RWPE2 (cell line): Measurements from ENCODE around the gene C19orf53.

Source experiments
- ATAC-seq: fragments of 200-7000 bp; cut with Tn5 transposase; 3 replicates; pipeline ENCODE4 v1.9.1; 2021; ENCODE audit warnings: low read depth
- DNase-seq: peaks from one replicate; pipeline ENCODE4 v3.0.0-alpha.2; 2020; ENCODE audit warnings: low spot score
- H3K27ac ChIP-seq: fragments of 450-650 bp; 2 replicates; pipeline ENCODE4 v1.5.1; 2017; ENCODE audit warnings: mild to moderate bottlenecking; ENCODE audit not compliant: poor library complexity, severe bottlenecking
- H3K27me3 ChIP-seq: fragments of 250-450 bp; sonication (Bioruptor Pico); 2 replicates; pipeline ENCODE4 v1.5.1; 2021; ENCODE audit warnings: mild to moderate bottlenecking, moderate library complexity; ENCODE audit not compliant: insufficient read depth, poor library complexity, severe bottlenecking
- H3K36me3 ChIP-seq: fragments of 250-450 bp; sonication (Bioruptor Pico); 2 replicates; pipeline ENCODE4 v1.5.1; 2020; ENCODE audit warnings: low read depth, mild to moderate bottlenecking, moderate library complexity
- H3K4me1 ChIP-seq: fragments of 250-450 bp; sonication (Bioruptor Pico); 2 replicates; pipeline ENCODE4 v1.5.1; 2021; ENCODE audit warnings: mild to moderate bottlenecking, moderate library complexity; ENCODE audit not compliant: insufficient read depth, poor library complexity, severe bottlenecking
- H3K4me3 ChIP-seq: fragments of 250-450 bp; sonication (Bioruptor Pico); 2 replicates; pipeline ENCODE4 v1.5.1; 2021; ENCODE audit warnings: mild to moderate bottlenecking, moderate library complexity; ENCODE audit not compliant: severe bottlenecking
- H3K9me3 ChIP-seq: fragments of 250-450 bp; sonication (Bioruptor Pico); 2 replicates; pipeline ENCODE4 v1.5.1; 2021; ENCODE audit warnings: mild to moderate bottlenecking, moderate library complexity; ENCODE audit not compliant: severe bottlenecking
- TF ChIP-seq, protein P1 (sequence below): fragments of 450-650 bp; IDR thresholded peaks from one replicate; pipeline ENCODE4 v1.5.1; 2017; ENCODE audit warnings: mild to moderate bottlenecking, moderate library complexity; ENCODE audit not compliant: poor library complexity, severe bottlenecking

Gene C19orf53

DNA sequence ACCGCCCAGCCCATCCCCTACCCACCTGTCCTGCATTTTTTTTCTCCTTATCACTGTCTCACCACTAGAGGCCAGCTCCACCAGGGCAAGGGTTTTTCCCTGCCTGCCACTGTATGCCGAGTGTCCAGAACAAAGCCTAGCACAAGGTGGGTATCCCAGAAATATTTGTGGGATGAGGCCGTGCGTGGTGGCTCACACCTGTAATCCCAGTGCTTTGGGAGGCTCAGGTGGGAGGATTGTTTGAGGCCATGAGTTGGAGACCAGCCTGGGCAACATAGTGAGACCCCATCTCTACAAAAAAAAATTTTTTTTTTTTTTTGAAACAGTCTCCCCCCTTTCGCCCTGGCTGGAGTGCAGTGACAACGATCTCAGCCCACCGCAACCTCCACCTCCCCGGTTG is 12.8 kb upstream of the C19orf53 start:
- peaks cover 49% of the 10 kb centered on the region for H3K36me3 ChIP-seq
- no peak for DNase-seq

DNA sequence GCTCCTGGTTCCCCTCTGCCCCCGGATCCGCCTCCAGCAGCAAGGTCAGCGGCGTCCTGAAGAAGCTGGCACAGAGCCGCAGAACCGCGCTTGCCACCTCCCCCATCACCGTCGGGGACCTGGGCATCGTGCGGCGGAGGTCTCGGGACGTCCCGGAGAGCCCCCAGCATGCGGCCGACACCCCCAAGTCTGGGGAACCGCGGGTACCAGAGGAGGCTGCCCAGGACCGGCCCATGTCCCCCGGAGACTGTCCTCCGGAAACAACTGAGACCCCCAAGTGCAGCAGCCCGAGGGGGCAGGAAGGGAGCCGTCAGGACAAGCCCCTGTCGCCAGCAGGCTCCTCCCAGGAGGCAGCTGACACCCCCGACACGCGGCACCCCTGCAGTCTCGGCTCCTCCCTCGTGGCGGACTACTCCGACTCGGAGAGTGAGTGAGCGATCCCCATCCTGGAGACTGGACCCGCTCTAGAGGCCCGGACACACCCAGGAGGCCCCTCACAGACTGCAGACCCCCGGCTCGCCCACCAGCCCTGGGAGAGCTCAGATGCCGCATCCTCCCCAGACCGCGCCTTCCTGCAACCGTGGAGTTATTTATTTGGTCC is 11.5 kb upstream of the C19orf53 start:
- ATAC-seq: no peak
- H3K4me3 ChIP-seq: no peak overlapping the region
- H3K9me3 ChIP-seq: no peaks in the 10 kb centered on the region
- TF ChIP-seq, protein P1, sequence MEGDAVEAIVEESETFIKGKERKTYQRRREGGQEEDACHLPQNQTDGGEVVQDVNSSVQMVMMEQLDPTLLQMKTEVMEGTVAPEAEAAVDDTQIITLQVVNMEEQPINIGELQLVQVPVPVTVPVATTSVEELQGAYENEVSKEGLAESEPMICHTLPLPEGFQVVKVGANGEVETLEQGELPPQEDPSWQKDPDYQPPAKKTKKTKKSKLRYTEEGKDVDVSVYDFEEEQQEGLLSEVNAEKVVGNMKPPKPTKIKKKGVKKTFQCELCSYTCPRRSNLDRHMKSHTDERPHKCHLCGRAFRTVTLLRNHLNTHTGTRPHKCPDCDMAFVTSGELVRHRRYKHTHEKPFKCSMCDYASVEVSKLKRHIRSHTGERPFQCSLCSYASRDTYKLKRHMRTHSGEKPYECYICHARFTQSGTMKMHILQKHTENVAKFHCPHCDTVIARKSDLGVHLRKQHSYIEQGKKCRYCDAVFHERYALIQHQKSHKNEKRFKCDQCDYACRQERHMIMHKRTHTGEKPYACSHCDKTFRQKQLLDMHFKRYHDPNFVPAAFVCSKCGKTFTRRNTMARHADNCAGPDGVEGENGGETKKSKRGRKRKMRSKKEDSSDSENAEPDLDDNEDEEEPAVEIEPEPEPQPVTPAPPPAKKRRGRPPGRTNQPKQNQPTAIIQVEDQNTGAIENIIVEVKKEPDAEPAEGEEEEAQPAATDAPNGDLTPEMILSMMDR: no peak
- H3K4me1 ChIP-seq: no peaks in the 10 kb centered on the region
- peaks cover 47% of the 10 kb centered on the region for H3K36me3 ChIP-seq
- DNase-seq: no peak
- no peaks in the 10 kb centered on the region for H3K27me3 ChIP-seq
- H3K27ac ChIP-seq: no peak overlapping the region

More for the DNA sequence above, 12.8 kb upstream of the C19orf53 start:
- TF ChIP-seq, protein P1: no peak
- no peaks in the 10 kb centered on the region for H3K27me3 ChIP-seq
- H3K9me3 ChIP-seq: no peaks in the 10 kb centered on the region
- no peak overlapping the region for H3K4me3 ChIP-seq
- H3K27ac ChIP-seq: no peak overlapping the region
- no peaks in the 10 kb centered on the region for H3K4me1 ChIP-seq
- ATAC-seq: no peak

DNA sequence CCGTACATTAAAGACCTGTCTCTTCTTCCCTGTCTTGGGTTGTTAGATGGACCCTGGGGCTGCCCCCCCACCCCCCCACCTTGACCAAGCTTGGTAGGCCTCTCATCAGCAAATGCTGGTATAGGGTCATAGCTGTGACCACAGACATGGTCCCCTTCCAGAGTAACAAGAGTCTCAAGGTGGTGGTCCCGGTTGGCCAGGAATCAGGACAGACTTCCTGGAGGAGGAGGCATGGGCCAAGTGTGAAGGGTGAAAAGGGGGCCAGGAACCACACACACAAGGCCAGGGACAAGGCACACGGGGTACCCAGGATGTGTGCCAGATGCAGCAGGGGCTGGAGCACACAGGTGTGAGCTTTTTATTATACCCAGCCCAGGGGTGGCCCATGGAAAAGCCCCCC is 11.0 kb upstream of the C19orf53 start:
- DNase-seq (no peak), ATAC-seq (no peak)
- Histone ChIP-seq H3K9me3 (no peaks in the 10 kb centered on the region), H3K36me3 (peaks cover 45% of the 10 kb centered on the region), H3K27ac (no peak overlapping the region), H3K27me3 (no peaks in the 10 kb centered on the region), H3K4me3 (no peak overlapping the region), H3K4me1 (no peaks in the 10 kb centered on the region)
- TF ChIP-seq, protein P1: no peak

DNA sequence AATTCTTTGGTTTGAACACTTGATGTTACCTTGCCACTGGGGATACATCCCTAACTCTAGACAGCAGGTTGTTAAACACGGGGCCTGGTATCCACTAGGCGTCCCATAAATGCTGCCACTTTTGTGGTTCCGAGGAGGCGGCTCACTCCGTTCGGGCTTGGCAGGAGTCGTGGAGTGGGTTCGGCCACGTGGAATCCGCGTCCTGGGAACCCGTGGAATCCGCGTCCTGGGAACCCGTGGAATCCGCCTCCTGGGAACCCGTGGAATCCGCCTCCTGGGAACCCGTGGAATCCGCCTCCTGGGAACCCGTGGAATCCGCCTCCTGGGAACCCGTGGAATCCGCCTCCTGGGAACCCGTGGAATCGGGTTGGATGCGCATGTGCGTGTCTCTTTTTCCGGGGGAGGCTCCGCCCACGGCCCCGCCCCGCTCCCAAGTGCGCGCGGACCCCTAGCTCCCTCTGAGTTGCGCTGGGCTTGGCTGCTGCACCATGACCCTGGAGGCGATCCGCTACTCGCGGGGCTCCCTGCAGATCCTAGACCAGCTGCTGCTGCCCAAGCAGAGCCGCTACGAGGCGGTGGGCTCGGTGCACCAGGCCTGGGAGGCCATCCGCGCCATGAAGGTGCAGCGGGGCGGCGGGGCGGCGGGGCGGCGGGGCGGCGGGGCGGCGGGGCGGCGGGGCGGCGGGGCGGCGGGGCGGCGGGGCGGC is 10.0 kb upstream of the C19orf53 start, which contains the start of gene MRI1:
Gene MRI1 (plus strand): TSS at position 422 of the 707 bp plus-strand sequence. CDS start 67 bp downstream, at position 489.
- no peak for DNase-seq
- Histone ChIP-seq H3K27me3 (no peaks in the 10 kb centered on the region), H3K27ac (peak within 1 kb of the TSS; percentile 49)

More for the DNA sequence above, 10.0 kb upstream of the C19orf53 start, which contains the start of gene MRI1:
- Histone ChIP-seq H3K9me3 (no peaks in the 10 kb centered on the region), H3K4me3 (peak within 1 kb of the TSS; percentile 71), H3K4me1 (no peaks in the 10 kb centered on the region), H3K36me3 (peaks cover 45% of the 10 kb centered on the region)
- ATAC-seq: peak; percentile 79
- TF ChIP-seq, protein P1: no peak
